ENCODE results near the gene CSNK2A2. TPM values are rescaled to one million over a fixed set of nuclear protein-coding genes. Genes with fewer than 3 reads are reported as not detected.

Gene CSNK2A2
- total and polyA plus RNA-seq, 2 donors (not counting 3 experiments of a cell fraction or from before 2014, with no cell fraction given), result 43.3 to 125 TPM

DNA sequence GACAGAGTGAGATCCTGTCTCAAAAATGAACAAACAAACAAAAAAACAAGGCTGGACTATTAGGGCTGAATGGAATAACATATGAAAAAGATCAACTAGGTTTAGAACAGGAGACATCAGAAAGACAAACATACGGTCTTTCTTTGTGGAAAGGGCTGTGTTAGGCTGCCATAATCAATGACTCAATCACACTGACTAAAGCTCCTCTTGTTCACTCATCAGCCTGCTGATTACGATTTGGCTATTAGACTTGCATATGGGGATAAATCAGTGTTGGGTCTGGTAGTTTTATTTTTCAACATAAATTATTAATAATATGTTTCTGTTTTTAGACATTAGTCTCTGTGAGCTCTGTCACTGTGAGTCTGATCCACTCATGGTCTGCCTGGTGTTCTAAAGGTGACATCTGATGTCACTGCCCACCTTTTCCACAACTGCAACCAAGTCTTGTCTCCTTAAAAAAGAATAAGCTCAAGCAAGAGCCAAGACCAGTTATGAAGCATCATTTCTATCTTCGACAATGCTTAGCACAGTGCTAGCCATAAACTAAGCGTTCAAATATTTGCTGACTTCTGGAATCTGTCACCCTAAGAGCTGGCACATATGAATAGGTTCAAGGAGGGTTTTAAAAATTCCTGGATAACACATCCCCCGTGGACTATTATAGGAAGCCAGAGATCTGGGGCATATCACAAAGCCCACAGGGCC is 79.0 kb downstream of the CSNK2A2 start:
- no peaks in the 10 kb centered on the region for H3K9me3 ChIP-seq (replicated peaks; ENCODE audit: control insufficient read depth, insufficient read depth, low read length)
- H3K4me2 ChIP-seq (ENCODE audit: insufficient read depth, low read length), result no peak overlapping the region
- no peak overlapping the region for H3K4me3 ChIP-seq (replicated peaks in 1 of 3; ENCODE audit: insufficient read depth in 1 of 3, low read depth in 1 of 3, low read length in 3 of 3)
- ChIA-PET POLR2A (no interaction called here), CTCF (no interaction called here)
- H3K9me1 ChIP-seq (replicated peaks; ENCODE audit: control insufficient read depth, extremely low read depth, insufficient read depth, low read length), result no peaks in the 10 kb centered on the region
- no peak overlapping the region for H3K27ac ChIP-seq (ENCODE audit: insufficient read depth, low read depth, low read length)
- no peak for FAIRE-seq
- H4K20me1 ChIP-seq (replicated peaks; ENCODE audit: control insufficient read depth, extremely low read depth, insufficient read depth, low read length), result peaks cover 2% of the 10 kb centered on the region
- H3K27me3 ChIP-seq (ENCODE audit: control insufficient read depth in 2 of 2, insufficient read depth in 2 of 2, low read length in 2 of 2), result no peaks in the 10 kb centered on the region
- peaks cover 6 to 13% of the 10 kb centered on the region in 2 experiments for H3K36me3 ChIP-seq (ENCODE audit: control insufficient read depth in 2 of 2, extremely low read depth in 1 of 2, insufficient read depth in 2 of 2, low read length in 2 of 2)
- intact Hi-C loops (cut with micrococcal nuclease) (no loop called here), dilution Hi-C loops (cut with MboI; ENCODE audit: extremely low pct_ligation_motif_present, low sequenced_read_pairs) (no loop called here)
- no peak for TF ChIP-seq MYC (IDR thresholded peaks at IDR 0.05; ENCODE audit: low read depth, low read length)
- TF ChIP-seq FOS (IDR thresholded peaks at IDR 0.05; ENCODE audit: borderline replicate concordance, insufficient read depth, low read length), result no peak
- no peak for TF ChIP-seq POLR2A (IDR thresholded peaks at IDR 0.05; ENCODE audit: low read depth, low read length)
- no peak overlapping the region for H2AFZ ChIP-seq (ENCODE audit: low read depth, low read length)
- no peak overlapping the region for H3K9ac ChIP-seq (replicated peaks; ENCODE audit: extremely low read depth, insufficient read depth, low read length)
- H3K4me1 ChIP-seq (ENCODE audit: control insufficient read depth, extremely low read depth, insufficient read depth, low read length), result peaks cover 22% of the 10 kb centered on the region
- DNase-seq (ENCODE audit: low read depth, low spot score), result no peak
- H3K79me2 ChIP-seq (ENCODE audit: control insufficient read depth, insufficient read depth, low read length), result peaks cover 48% of the 10 kb centered on the region
- no TSS peak for BruUV-seq (replicated peaks)

DNA sequence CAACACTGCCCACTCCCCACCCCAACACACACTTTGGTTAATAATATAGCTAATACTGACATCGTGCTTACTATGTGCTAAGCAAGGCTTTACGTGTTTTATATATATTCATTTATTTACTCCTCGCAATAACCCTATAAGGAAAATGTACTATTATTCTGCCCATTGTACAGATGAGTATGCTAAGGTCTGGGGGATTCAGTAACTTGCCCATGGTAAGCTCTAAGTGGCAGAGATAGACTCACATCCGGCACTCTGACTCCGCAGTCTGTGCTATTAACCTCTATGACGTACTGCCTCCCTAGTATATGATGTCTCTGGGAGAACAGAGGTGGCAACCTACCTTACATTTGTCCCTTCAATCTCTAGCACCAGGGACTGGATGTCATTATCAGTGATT is 81.4 kb downstream of the CSNK2A2 start:
- CTCF ChIA-PET, result interaction anchor here (1.0 to 1.8 kb wide), 3 partner anchors 8 to 93 kb away, joined by 3 to 8 read pairs (median 3); partner anchors contain the start of gene CFAP20

More for the DNA sequence above, 81.4 kb downstream of the CSNK2A2 start:
- H3K9me1 ChIP-seq (replicated peaks; ENCODE audit: control insufficient read depth, extremely low read depth, insufficient read depth, low read length), result no peaks in the 10 kb centered on the region
- POLR2A ChIA-PET, result no interaction called here
- H3K4me2 ChIP-seq (ENCODE audit: insufficient read depth, low read length), result no peak overlapping the region
- no peak for DNase-seq (ENCODE audit: low read depth, low spot score)
- no TSS peak for BruUV-seq (replicated peaks)
- H3K79me2 ChIP-seq (ENCODE audit: control insufficient read depth, insufficient read depth, low read length), result peaks cover 41% of the 10 kb centered on the region
- H3K27ac ChIP-seq (ENCODE audit: insufficient read depth, low read depth, low read length), result no peak overlapping the region
- intact Hi-C loops (cut with micrococcal nuclease) (no loop called here), dilution Hi-C loops (cut with MboI; ENCODE audit: extremely low pct_ligation_motif_present, low sequenced_read_pairs) (no loop called here)
- peaks cover 14% of the 10 kb centered on the region for H3K4me1 ChIP-seq (ENCODE audit: control insufficient read depth, extremely low read depth, insufficient read depth, low read length)
- no peak for FAIRE-seq
- H3K9ac ChIP-seq (replicated peaks; ENCODE audit: extremely low read depth, insufficient read depth, low read length), result no peak overlapping the region
- no peaks in the 10 kb centered on the region for H3K9me3 ChIP-seq (replicated peaks; ENCODE audit: control insufficient read depth, insufficient read depth, low read length)
- no peaks in the 10 kb centered on the region for H3K27me3 ChIP-seq (ENCODE audit: control insufficient read depth in 2 of 2, insufficient read depth in 2 of 2, low read length in 2 of 2)
- H2AFZ ChIP-seq (ENCODE audit: low read depth, low read length), result no peak overlapping the region
- peaks cover 9 to 13% of the 10 kb centered on the region in 2 experiments for H3K36me3 ChIP-seq (ENCODE audit: control insufficient read depth in 2 of 2, extremely low read depth in 1 of 2, insufficient read depth in 2 of 2, low read length in 2 of 2)
- H3K4me3 ChIP-seq (replicated peaks in 1 of 3; ENCODE audit: insufficient read depth in 1 of 3, low read depth in 1 of 3, low read length in 3 of 3), result no peak overlapping the region
- peaks cover 2% of the 10 kb centered on the region for H4K20me1 ChIP-seq (replicated peaks; ENCODE audit: control insufficient read depth, extremely low read depth, insufficient read depth, low read length)
- TF ChIP-seq GATA2 (IDR thresholded peaks at IDR 0.05; ENCODE audit: insufficient read depth, insufficient read length, low read depth, low read length), result no peak
- no peak for TF ChIP-seq MAX (IDR thresholded peaks at IDR 0.05; ENCODE audit: insufficient read depth, insufficient read length)
- no peak for TF ChIP-seq POLR2AphosphoS5 (IDR thresholded peaks at IDR 0.05; ENCODE audit: insufficient read depth, low read depth, low read length)
- TF ChIP-seq EZH2 (IDR thresholded peaks at IDR 0.05; ENCODE audit: borderline replicate concordance, low read depth, low read length, severe bottlenecking), result no peak
- no peak for TF ChIP-seq MYC (IDR thresholded peaks at IDR 0.05; ENCODE audit: low read depth, low read length)
- no peak for TF ChIP-seq POLR2A (IDR thresholded peaks at IDR 0.05; ENCODE audit: low read depth, low read length)
- no peak for TF ChIP-seq CTCF (IDR thresholded peaks at IDR 0.05; ENCODE audit: extremely low read depth in 1 of 2, insufficient read depth in 1 of 2, low read depth in 1 of 2, low read length in 2 of 2)
- no peak for TF ChIP-seq FOS (IDR thresholded peaks at IDR 0.05; ENCODE audit: borderline replicate concordance, insufficient read depth, low read length)

Measured in endothelial cell of umbilical vein (primary cell).